Esophagus muscularis mucosa (tissue), 3 donors: ENCODE measurements around the gene PTGES3.
A peak's percentile ranks its signal among the peaks of the same experiment; 100 is the strongest.

Source experiments
- POLR2A ChIP-seq: fragments of 450-650 bp; IDR thresholded peaks from one replicate; pipeline ENCODE4 v1.6.1; 2017; ENCODE audit warnings: antibody characterized with exemption, moderate library complexity, mild to moderate bottlenecking, low read depth
- POLR2AphosphoS5 ChIP-seq, 2 donors: sonication (generic); formaldehyde crosslinking; IDR thresholded peaks; one replicate each; pipeline ENCODE4 v1.6.1; 2017; ENCODE audit warnings: antibody characterized with exemption in 2 of 2
- TF ChIP-seq, protein P1 (sequence below), 3 experiments: fragments of 200-600 bp in 2 of 3; fragments of 450-650 bp in 1 of 3; sonication (generic) in 2 of 3; IDR thresholded peaks; one replicate each; pipeline ENCODE4 v1.5.1; 2017 to 2019; ENCODE audit warnings: antibody characterized with exemption in 3 of 3, mild to moderate bottlenecking in 2 of 3, moderate library complexity in 1 of 3

DNA sequence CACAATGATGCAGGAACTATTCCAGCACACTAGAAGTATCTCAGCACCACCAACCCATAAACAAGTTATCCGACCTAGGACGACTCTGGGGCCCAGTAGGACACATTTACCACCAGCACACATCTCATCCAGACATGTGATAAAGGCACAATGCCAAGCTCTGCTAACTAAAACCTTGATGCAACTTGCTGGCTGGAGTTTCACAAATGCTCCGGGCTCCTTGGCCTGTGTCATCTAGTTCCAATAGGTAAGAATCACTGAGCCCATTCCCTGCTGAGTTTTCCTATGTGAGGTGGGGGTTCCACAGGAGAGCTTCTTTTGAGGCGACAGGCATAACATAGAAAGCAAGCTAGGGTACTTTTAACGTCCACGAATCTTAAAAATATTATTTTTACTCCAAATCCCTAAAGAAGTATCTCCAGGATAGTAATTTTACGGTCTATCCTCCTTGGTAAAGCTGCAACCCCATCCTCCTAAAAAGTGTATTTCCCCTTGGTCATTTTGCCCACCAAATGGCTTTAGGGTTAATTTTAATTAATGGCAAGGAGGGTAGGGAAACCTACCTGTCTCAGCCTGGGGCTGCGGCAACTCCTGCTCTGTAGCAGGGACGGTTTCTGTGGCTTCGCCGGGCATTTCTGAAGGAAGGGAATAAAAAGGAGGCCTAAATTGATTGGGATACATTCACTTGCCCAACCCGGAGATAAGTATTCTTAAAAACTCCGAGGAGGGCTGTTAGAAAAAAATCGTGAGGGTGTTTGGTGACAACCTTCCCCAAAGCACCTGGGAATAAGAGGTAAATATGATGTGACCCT, 36.0 kb upstream of the PTGES3 start:
- no peak for TF ChIP-seq POLR2A
- TF ChIP-seq, protein P1, sequence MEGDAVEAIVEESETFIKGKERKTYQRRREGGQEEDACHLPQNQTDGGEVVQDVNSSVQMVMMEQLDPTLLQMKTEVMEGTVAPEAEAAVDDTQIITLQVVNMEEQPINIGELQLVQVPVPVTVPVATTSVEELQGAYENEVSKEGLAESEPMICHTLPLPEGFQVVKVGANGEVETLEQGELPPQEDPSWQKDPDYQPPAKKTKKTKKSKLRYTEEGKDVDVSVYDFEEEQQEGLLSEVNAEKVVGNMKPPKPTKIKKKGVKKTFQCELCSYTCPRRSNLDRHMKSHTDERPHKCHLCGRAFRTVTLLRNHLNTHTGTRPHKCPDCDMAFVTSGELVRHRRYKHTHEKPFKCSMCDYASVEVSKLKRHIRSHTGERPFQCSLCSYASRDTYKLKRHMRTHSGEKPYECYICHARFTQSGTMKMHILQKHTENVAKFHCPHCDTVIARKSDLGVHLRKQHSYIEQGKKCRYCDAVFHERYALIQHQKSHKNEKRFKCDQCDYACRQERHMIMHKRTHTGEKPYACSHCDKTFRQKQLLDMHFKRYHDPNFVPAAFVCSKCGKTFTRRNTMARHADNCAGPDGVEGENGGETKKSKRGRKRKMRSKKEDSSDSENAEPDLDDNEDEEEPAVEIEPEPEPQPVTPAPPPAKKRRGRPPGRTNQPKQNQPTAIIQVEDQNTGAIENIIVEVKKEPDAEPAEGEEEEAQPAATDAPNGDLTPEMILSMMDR (IDR thresholded peaks at IDR 0.05): no peak
- TF ChIP-seq POLR2AphosphoS5 (IDR thresholded peaks at IDR 0.05): peak; percentile 75 to 77
